HG02678 (cell line): Measurements from ENCODE around the gene TAB2.

Experiments used
- ATAC-seq: cut with Tn5 transposase; IDR thresholded peaks from one replicate; pipeline ENCODE4 v1.9.1; 2021; ENCODE audit warnings: mild to moderate bottlenecking, moderate library complexity; ENCODE audit not compliant: unreplicated experiment

TAB2 gene

DNA sequence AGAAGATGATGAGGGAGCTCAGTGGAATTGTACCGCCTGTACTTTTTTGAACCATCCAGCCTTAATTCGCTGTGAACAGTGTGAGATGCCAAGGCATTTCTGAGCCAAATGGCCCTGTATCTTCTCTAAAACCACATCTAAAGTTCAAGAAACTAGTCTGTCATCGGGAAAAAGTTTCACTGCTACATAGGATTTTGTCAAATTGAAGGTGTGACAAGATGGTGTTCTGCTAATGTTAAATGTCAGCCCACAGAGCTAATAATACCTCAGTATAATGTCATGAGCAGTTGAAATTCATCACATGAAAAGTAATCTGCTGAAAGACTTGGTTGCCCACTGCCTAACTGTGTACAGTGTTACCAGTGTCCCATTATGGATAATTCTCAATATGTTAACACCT is 92.1 kb downstream of the TAB2 start:
- no peak for ATAC-seq

DNA sequence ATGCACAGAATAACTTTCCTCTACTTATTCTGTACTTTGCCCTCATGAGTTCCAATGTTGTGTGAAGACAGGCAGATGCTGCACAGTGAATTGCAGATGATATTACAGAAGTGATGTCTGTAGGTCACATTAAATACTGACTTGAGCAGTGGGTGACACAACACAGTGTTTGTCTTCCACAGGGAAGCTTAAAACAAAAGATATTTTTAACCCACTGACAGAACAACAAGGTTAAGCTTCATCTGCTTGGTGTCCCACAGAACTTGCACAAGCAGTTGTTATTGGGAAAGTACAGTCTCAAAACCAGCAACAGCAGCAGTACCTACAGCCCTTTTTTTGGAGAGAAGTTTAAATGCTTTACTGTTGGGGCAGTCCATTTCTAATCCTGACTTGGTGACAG is 93.0 kb downstream of the TAB2 start:
- no peak for ATAC-seq

DNA sequence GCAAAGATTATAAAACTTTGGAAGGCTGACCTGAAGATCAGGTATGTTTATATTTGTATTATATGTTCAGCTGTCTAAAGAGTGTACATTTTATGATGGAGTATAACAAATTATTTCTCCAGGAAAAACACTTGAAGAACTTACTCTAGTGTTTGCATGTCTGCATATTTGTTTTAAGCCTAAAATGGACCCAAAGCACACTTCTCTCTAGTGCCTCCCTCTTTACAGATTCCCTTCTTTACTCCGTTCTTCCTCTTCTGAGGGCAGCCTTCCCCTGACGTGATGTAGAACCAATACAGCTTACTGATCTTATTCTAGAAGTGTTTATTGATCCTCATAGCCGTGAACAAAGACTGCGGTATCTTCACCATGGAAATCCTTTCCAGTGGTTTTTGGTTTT is 96.5 kb downstream of the TAB2 start:
- ATAC-seq: no peak

DNA sequence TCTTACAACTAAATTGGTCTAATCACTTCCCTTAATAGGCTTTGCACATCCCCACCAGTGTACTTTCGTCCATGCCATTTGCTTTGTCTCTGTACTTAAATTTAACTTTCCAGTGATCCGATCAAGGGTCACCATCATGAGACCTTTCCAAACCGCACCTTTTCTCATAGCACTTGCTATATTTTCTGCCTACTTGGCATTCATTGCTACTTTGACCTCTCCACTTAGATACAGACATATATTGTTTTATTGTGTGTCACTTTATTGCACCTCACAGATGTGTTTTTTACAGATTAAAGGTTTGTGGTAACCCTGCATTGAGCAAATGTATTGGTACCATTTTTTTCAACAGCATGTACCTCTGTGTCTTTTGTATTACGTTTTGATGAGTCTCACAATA is 97.3 kb downstream of the TAB2 start:
- no peak for ATAC-seq

DNA sequence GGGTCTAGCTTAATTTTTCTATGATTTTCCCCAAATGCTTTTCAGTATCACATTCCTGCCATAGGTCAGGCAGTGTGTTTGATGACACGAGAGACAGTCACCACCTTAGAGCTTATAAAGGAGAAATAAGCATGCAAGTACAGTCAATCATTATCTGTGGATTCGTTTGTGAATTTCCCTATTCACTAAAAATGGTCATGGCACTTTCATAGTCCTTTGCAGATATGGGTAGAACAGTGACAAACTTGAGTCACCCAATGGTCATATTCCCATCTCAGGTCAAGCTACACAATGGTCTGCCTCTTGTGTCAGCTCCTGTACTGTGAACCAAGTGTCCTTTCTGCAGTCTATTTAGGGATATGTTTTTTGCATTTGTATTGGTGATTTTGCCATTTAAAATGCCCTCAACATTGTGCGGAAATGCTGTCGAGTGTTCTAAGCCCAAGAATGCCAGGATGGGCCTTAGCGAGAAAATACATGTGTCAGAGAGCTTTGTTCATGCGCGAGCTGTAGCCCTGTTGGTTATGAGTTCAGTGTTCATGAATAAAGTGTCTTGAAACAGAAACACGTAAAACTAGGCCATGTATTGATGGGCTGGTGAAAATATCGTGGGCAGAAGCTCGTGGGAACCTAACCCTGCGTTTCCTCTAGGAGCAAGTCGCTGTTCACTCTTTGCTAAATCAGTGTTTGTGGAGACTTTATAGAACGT is 102.3 kb downstream of the TAB2 start:
- ATAC-seq: peak; percentile 51

DNA sequence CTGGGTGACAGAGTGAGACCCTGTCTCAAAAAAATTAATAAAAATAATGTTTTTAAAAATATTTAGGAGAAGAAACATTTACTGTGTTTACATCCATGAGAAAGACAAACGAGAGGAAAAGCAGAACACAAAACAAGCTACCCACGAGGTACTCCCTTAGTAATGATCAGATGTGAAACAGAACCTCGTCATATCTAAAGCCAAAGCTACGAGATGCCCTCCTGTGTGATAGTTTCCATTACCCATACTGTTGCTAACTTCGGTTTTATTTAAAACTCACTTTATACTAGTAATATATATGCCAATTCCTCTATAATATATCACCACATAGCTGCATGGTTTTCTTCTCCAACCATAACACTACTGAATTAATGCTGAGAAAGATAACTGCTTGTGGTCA is 103.6 kb downstream of the TAB2 start:
- no peak for ATAC-seq

DNA sequence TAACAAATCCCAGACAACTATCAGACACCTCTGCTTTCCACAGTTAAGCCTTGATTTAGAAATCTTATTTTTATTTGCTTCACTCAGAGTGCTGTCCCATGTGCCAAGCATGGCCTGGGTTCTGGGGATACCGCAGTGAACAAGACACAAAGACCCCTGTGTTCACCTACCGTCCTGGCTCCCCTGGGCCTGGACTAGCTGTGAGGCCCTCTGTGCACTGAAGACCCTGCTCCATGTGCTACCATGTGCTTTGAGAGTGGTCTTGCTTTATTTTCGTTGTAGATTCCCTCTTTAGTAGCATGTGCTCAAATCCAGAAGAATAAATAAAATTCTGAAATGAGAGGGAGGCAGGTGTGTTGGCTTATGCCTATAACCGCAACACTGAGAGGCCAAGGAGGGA is 105.1 kb downstream of the TAB2 start:
- no peak for ATAC-seq

DNA sequence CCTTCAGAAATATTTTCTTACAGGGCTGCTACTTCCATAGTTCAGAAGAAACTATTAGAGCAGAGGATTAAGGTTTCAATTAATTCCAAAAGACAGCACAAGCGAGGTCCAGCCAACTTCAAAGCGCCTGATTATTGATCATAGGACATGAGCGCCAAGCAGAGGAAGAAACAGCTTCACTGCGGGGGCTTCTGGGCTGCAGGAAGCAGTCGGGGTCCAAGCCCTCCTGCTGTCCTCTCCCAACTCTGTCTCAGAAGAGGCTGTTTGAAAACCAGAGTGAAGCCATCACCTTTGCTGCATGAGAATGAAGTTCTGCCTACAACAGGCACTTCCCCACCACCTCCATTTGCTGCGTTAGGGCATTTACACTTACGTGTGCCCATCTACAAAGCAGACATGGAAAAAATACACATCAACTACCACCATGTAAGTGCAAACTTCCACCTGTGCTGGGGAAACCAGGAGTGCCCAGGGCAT is 106.5 kb downstream of the TAB2 start:
- no peak for ATAC-seq

DNA sequence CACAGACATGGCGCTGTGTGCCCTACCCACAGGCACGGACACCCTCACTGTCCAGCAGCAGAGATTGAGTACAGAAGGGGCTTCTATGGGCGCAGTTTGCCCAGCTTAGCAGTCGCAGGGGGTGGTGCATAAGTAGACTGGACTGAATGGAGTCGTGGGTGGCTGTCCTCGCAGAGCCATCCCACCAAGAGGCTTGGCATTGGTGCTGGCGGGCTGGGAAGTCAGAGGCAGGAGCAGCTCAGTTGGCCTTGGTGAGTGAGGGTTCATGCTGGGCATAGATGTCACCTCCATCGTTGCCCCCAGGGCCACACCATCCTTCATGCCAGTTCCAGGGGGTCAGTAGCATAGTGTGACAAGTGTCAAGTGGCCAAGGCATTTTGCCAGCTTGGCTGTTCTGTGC is 107.7 kb downstream of the TAB2 start:
- no peak for ATAC-seq

DNA sequence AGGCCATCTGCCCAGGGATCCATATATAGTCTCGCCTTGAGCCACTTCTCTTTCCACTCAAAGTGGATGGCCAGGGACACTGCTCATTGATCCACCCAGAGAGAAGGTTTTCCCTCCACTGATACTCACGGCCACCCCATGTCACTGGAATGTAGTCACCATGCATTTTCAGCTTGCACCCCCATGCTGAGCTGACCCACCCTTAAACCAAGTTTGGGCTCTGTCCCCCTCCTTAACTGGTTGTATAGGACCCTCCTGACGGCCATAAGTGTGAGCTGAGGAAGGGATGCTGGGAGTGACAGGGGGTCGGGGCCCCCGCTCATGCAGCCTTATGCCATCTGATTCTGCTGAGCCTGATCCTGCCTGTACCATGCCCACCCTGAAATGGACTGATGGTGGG is 108.2 kb downstream of the TAB2 start:
- no peak for ATAC-seq

DNA sequence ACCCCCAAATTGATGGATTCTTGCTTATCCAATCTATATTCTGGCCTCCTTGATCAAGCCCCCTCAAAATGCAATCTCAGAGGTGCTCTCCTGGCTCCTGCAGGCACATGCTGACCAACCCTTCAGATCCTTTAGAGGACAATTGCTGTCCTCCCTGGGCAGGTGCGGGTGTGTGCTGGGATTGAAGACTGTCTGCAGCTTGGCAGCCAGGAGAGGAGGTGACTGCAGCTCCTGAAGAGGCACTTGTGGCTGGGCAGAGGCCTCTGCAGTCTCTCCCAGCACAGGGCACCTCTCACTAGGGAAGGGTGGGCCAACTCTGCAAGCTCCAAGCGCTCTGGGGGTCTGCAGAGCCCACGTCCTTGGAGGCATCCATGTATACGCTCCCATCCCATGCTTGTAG is 111.1 kb downstream of the TAB2 start:
- no peak for ATAC-seq

DNA sequence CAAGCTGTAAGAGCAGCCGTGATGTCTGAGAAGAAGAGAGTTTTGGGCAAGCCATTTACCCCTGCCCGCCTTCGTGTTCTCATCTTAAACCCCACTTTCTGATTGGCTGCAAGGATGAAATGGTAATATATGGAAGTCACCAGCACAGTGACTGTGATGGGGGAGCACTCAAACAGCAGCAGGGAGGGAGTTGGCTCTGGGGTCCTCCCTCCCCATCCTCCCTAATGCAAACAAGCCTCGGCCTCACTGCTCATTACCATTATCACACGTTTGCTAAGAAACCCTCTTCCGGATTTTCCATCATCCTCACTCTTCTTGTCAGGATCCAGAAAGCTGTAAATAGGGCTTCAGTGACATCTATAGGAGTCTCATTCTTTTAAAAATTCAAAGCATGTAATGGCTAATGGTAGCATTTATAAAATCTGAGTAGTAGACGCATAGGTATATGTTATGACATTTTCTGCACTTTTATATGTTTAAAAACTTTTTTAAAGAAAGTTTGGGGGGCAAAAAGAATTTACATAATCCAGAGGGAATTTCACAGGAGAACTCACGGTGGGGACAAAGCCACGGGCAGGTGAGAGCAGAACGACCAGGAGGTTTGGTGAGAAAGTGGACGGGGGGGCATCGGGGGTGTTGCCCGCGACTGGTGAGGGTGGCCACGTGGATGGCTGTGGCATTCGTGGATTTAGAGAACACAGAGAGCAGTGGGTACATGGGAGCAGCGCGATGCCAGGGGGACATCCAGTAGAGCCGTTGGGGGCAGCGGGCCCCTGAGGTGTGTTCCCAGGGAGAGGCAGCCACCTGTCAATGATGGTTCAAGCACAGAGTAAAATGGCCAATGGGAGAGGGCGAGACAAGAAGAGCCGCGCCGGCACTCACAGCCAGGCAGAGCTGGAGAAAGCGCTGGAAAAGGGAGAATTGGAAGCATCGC is 112.2 kb downstream of the TAB2 start:
- ATAC-seq: no peak

DNA sequence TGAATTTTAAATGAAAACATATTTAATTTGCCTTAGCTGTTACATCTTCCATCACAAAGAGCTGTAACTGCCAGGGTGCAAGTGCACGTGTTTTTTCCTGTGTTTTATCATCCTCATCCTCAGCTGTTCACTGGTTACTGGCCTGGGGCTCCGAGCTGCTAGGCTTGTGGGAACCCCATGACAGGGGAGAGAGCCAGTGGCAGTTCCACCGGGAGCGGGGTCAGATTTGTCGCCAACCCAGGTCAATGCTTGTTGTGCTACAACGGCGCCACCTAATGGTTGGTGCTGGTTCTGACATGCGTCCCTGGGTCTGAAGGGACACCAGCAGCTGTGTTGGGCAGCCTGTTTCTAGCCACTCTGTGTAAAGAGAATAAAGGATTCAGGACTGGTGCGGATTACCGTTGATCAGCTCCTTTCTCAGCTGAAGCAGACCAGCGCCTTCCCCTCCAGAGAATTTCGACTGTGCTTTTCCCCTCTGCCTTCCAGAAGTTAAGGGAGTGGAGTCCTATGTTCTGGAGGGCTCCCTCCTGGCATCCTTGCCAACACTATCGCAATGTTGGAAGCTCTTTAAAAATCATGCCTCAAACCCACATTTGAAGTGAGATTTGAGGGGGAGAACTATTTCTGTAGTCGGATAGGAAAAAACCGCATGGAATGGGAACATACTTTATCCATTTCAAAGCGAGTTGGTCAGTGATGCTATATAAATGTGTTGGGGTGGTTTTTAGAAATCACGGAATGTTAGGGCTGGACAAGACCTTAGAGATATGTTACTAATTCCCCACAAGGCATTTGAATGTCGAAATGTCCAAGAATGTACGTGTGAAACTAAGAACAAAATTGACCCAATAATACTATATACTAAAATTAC is 114.6 kb downstream of the TAB2 start:
- ATAC-seq: peak; percentile 87

DNA sequence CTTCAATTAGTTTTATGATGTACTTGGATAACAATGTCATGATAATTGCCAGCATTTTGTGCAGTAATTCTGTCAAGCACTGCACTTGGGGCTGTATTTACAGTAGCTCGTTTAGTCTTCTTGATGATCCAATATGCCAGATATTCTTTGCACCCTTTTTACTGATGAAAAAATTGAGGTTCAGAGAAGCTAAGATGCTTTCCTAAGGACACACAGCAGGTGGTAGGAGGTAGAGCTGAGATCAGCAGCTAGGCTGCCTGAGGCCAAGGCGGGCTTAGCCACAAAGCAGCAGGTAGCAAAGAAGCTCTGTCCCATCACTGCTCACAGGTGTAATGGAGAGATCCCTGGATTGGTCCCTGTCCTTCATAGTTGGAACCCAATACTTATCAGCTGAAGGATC is 115.9 kb downstream of the TAB2 start:
- ATAC-seq: no peak

DNA sequence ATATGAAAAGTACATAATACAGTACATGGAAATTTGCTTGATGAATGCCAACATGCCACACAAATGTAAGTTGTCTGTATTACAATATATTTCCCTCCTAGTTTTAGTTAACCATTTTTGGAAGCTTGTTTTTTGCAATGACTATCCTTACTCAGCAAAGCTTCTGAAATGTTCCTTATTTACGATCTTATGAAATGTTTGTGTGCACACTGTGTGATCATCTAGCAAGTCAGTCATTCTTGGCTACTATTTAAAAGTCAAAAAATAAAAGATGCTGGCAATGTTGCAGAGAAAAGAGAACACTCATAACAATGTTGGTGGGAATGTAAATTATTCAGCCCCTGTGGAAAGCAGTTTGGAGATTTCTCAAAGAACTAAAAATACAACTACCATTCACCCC is 116.4 kb downstream of the TAB2 start:
- no peak for ATAC-seq

DNA sequence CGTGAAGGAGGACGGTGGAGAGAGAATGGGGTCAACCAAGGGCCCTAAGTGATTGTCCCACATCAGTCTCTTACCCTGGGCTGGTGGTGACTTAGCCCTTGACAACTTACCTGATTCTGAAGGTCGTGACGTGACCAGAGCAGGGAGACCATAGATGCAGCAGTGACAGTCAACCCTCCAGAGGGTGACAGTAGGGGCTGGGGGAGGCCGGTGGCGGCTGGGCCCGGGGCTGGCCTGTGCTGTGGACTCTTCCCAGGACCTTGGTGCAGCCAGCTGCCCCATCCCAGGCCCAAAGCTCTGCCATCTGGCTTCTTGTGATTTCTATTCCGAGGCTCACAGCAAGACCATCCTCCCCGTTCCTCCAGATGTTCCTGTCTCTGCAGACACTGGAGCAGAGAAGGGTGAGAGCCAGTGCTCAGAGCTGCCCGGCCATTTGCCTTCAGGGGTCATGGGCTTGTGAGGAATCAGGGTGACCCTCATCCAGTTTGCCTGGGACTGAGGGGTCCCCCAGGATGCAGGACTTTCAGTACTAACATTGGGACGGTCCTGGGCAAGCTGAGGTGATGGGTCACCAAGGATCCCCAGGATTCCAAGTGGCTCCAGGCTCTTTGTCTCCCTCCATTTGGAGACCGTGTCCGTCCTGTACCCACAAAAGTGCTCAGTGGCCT is 118.5 kb downstream of the TAB2 start:
- no peak for ATAC-seq

DNA sequence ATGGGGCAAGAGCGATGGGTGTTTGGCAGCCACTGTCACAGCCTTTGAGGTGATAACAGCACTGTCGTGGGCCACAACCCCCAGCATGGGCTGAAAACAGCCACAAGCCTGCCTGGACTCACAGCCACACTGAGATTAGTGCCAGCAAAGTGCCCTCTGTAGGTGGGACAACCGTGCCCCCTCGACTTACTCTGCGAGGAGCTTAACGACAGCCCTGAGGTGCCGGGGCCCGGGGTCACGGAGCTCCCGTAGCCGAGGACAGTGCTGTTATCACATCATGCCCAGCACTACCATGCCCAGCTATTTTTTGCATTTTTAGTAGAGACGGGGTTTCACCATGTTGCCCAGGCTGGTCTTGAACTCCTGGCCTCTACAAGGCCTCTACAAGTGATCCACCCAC is 119.1 kb downstream of the TAB2 start:
- no peak for ATAC-seq

DNA sequence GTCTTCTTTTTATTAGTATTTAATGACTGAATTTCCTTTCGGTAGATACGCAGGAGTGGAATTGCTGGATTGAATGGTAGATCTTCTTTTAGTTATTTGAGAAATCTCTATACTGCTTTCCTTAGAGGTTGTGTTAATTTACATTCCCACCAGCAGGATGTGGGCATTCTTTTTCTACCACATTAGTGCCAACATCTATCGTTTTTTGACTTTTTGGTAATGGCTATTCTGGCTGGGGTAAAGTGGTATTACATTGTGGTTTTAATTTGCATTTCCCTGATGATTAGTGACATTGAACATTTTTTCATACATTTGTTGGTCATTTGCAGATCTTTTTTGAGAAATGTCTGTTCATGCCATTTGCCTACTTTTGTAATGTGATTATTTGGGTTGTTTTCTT is 119.7 kb downstream of the TAB2 start:
- no peak for ATAC-seq

DNA sequence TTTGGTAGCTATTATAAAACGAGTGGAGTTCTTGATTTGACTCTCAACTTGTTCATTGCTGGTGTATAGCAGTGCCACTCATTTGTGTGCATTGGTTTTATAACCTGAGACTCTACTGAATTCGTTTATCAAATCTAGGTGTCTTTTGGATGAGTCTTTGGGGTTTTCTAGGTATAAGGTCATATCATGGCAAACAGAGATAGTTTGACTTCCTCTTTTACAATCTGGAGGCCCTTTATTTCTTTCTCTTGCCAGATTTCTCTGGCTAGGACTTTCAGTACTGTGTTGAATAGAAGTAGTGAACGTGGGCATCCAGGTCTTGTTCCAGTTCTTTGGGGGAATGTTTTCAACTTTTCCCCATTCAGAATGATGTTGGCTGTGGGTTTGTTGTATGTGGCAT is 121.3 kb downstream of the TAB2 start:
- no peak for ATAC-seq

DNA sequence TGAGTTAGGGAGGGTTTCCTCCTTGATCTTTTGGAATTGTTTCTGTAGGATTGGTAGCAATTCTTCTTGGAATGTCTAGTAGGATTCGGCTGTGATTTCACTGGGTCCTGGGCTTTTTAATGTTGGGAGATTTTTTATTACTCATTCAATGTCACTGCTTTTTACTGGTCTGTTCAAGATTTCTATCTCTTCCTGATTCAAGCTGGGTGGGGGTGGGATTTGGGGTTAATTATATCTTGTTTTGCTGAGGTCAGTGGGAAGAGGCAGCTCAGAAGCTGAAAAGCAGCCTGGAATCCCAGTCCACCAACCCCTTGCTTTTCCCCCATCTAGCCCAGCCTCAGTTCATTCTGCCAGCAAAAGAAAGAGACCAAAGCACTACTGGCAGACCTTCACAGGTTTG is 122.1 kb downstream of the TAB2 start:
- ATAC-seq: no peak
